Mesenchymal stem cell (in vitro differentiated cells and primary cell): Measurements from ENCODE around the gene MT2A.

Experiments used
- DNase-seq: peaks from one replicate; pipeline ENCODE4 v3.0.0-alpha.2; 2013
- H2AFZ ChIP-seq: one replicate; pipeline ENCODE4 v1.6.1; 2013; ENCODE audit warnings: low read depth, mild to moderate bottlenecking, control low read depth, inconsistent platforms, low read length, moderate library complexity
- H2AK5ac ChIP-seq: 2 replicates; pipeline ENCODE4 v1.6.1; 2013; ENCODE audit warnings: low read length, moderate library complexity, mild to moderate bottlenecking, inconsistent platforms; ENCODE audit not compliant: severe bottlenecking
- H2BK120ac ChIP-seq: one replicate; pipeline ENCODE4 v1.6.1; 2013; ENCODE audit warnings: low read depth, mild to moderate bottlenecking, inconsistent platforms, low read length, moderate library complexity
- H2BK12ac ChIP-seq, 2 experiments: one replicate each; pipeline ENCODE4 v1.6.1; 2013; ENCODE audit warnings: inconsistent platforms in 2 of 2, low read length in 2 of 2, mild to moderate bottlenecking in 2 of 2, moderate library complexity in 2 of 2, control low read depth in 1 of 2
- H2BK15ac ChIP-seq: one replicate; pipeline ENCODE4 v1.6.1; 2013; ENCODE audit warnings: mild to moderate bottlenecking, low read depth, inconsistent platforms; ENCODE audit not compliant: poor library complexity, severe bottlenecking
- H2BK5ac ChIP-seq: 2 replicates; pipeline ENCODE4 v1.6.1; 2013; ENCODE audit warnings: low read depth, mild to moderate bottlenecking, low read length, control low read depth, inconsistent platforms; ENCODE audit not compliant: poor library complexity, severe bottlenecking
- H3K14ac ChIP-seq, 2 experiments: one replicate each; pipeline ENCODE4 v1.6.1; 2013; ENCODE audit warnings: inconsistent platforms in 2 of 2, low read length in 2 of 2, control low read depth in 1 of 2, mild to moderate bottlenecking in 1 of 2, moderate library complexity in 1 of 2
- H3K18ac ChIP-seq, 2 experiments: one replicate each; pipeline ENCODE4 v1.6.1; 2013; ENCODE audit warnings: inconsistent platforms in 2 of 2, low read length in 2 of 2, control low read depth in 1 of 2, low read depth in 1 of 2, mild to moderate bottlenecking in 1 of 2
- H3K23ac ChIP-seq, 2 experiments: one replicate each; pipeline ENCODE4 v1.6.1; 2013; ENCODE audit warnings: inconsistent platforms in 2 of 2, low read length in 2 of 2, mild to moderate bottlenecking in 2 of 2, moderate library complexity in 2 of 2, control low read depth in 1 of 2
- H3K27ac ChIP-seq: 2 replicates; pipeline ENCODE4 v1.5.1; 2013; ENCODE audit warnings: mild to moderate bottlenecking, moderate library complexity, low read length, control low read depth, inconsistent platforms; ENCODE audit not compliant: poor library complexity, severe bottlenecking
- H3K27me3 ChIP-seq, 2 experiments: 2 replicates each; pipeline versions ENCODE4 v1.6.1 to v1.7.0; 2013; ENCODE audit warnings: low read length in 2 of 2, mild to moderate bottlenecking in 2 of 2, moderate library complexity in 2 of 2, control low read depth in 1 of 2, inconsistent platforms in 1 of 2; ENCODE audit not compliant: control insufficient read depth in 1 of 2, insufficient read depth in 1 of 2
- H3K36me3 ChIP-seq, 2 experiments: 2 replicates each; pipeline versions ENCODE4 v1.6.1 to v1.7.0; 2013; ENCODE audit warnings: low read length in 2 of 2, control low read depth in 1 of 2, inconsistent platforms in 1 of 2, low read depth in 1 of 2, mild to moderate bottlenecking in 1 of 2; ENCODE audit not compliant: insufficient read depth in 2 of 2, control insufficient read depth in 1 of 2
- H3K4ac ChIP-seq, 2 experiments: one replicate each; pipeline ENCODE4 v1.6.1; 2013; ENCODE audit warnings: inconsistent platforms in 2 of 2, low read length in 2 of 2, mild to moderate bottlenecking in 2 of 2, moderate library complexity in 2 of 2, control low read depth in 1 of 2, low read depth in 1 of 2
- H3K4me1 ChIP-seq: 2 replicates; pipeline ENCODE4 v1.6.1; 2013; ENCODE audit warnings: low read depth, low read length, control low read depth; ENCODE audit not compliant: control insufficient read depth, insufficient read depth
- H3K4me2 ChIP-seq: 2 replicates; pipeline ENCODE4 v1.6.1; 2013; ENCODE audit warnings: low read length, mild to moderate bottlenecking, inconsistent platforms; ENCODE audit not compliant: poor library complexity, severe bottlenecking
- H3K4me3 ChIP-seq, 2 experiments: 2 replicates each; pipeline versions ENCODE4 v1.5.1 to v1.7.0; 2013; ENCODE audit warnings: low read length in 2 of 2, mild to moderate bottlenecking in 2 of 2, control low read depth in 1 of 2, low read depth in 1 of 2; ENCODE audit not compliant: insufficient read depth in 1 of 2
- H3K79me1 ChIP-seq: replicated peaks from 2 replicates; pipeline ENCODE4 v1.6.1; 2013; ENCODE audit warnings: mild to moderate bottlenecking, control low read depth, low read length, inconsistent platforms; ENCODE audit not compliant: poor library complexity, severe bottlenecking
- H3K9ac ChIP-seq: 2 replicates; pipeline ENCODE4 v1.7.0; 2013; ENCODE audit warnings: mild to moderate bottlenecking, low read length, moderate library complexity
- H3K9me3 ChIP-seq: 2 replicates; pipeline ENCODE4 v1.7.0; 2013; ENCODE audit warnings: mild to moderate bottlenecking, low read length; ENCODE audit not compliant: control insufficient read depth
- H4K8ac ChIP-seq: one replicate; pipeline ENCODE4 v1.6.1; 2013; ENCODE audit warnings: inconsistent platforms, mild to moderate bottlenecking, low read length, moderate library complexity
- H4K91ac ChIP-seq: one replicate; pipeline ENCODE4 v1.6.1; 2013; ENCODE audit warnings: mild to moderate bottlenecking, low read length, inconsistent platforms
- WGBS: methylation state at CpG from one replicate; pipeline ENCODE4 v1.1.7; 2013; ENCODE audit warnings: mixed read lengths; 5-methylcytosine and 5-hydroxymethylcytosine counted together

The MT2A gene

GRCh38 chr16:56651586-56651985 lies 43.2 kb downstream of the MT2A start, which contains the start of gene MT1B:
Gene MT1B, plus strand, starts transcription at chr16:56651886. Its CDS starts 68 bp downstream, at chr16:56651954.
- no peaks in the 10 kb centered on the region for H3K9me3 ChIP-seq
- no peak within 1 kb of the TSS for H2AK5ac ChIP-seq
- peaks cover 8% of the 10 kb centered on the region for H3K4me1 ChIP-seq
- H3K4me3 ChIP-seq = no peak within 1 kb of the TSS
- H2BK15ac ChIP-seq = no peak within 1 kb of the TSS
- H4K91ac ChIP-seq = no peak within 1 kb of the TSS
- no peak for DNase-seq
- H2BK120ac ChIP-seq = no peak within 1 kb of the TSS
- H2BK5ac ChIP-seq = no peak within 1 kb of the TSS
- no peak within 1 kb of the TSS for H3K14ac ChIP-seq
- H3K27me3 ChIP-seq = peaks cover 47 to 58% of the 10 kb centered on the region in 2 experiments
- H3K36me3 ChIP-seq = no peaks in the 10 kb centered on the region
- H3K4me2 ChIP-seq = no peak within 1 kb of the TSS
- no peak within 1 kb of the TSS for H2BK12ac ChIP-seq
- no peak within 1 kb of the TSS for H3K18ac ChIP-seq
- H4K8ac ChIP-seq = no peak within 1 kb of the TSS
- no peak within 1 kb of the TSS for H3K27ac ChIP-seq
- H3K4ac ChIP-seq = no peak within 1 kb of the TSS
- H3K9ac ChIP-seq = no peak within 1 kb of the TSS
- no peak within 1 kb of the TSS for H2AFZ ChIP-seq
- no peak within 1 kb of the TSS for H3K23ac ChIP-seq
- 61% methylated on average over 7 of the region's 7 CpGs for WGBS
- no peaks in the 10 kb centered on the region for H3K79me1 ChIP-seq

- Histone ChIP-seq H2BK5ac (no peak overlapping the region), H2AK5ac (no peak overlapping the region), H3K4me3 (no peak overlapping the region), H3K18ac (no peak overlapping the region), H3K23ac (no peak overlapping the region), H4K8ac (no peak overlapping the region), H4K91ac (no peak overlapping the region), H3K36me3 (no peaks in the 10 kb centered on the region), H3K27me3 (peaks cover 43 to 49% of the 10 kb centered on the region in 2 experiments), H2BK15ac (no peak overlapping the region), H3K4ac (no peak overlapping the region), H3K14ac (no peak overlapping the region), H3K9me3 (no peaks in the 10 kb centered on the region), H3K4me2 (no peak overlapping the region), H3K4me1 (peaks cover 13% of the 10 kb centered on the region), H2BK12ac (no peak overlapping the region), H3K9ac (no peak overlapping the region), H3K27ac (no peak overlapping the region), H2AFZ (no peak overlapping the region), H3K79me1 (no peaks in the 10 kb centered on the region), H2BK120ac (no peak overlapping the region)
- no peak for DNase-seq
- 58% methylated on average over 1 of the region's 1 CpG for WGBS
Observed at GRCh38 chr16:56652600-56652999, 44.2 kb downstream of the MT2A start.

- Histone ChIP-seq H3K36me3 (no peaks in the 10 kb centered on the region), H3K27ac (no peak overlapping the region), H2BK5ac (no peak overlapping the region), H3K9ac (no peak overlapping the region), H4K91ac (no peak overlapping the region), H3K4ac (no peak overlapping the region), H3K27me3 (peaks cover 43 to 49% of the 10 kb centered on the region in 2 experiments), H3K4me1 (peaks cover 17% of the 10 kb centered on the region), H3K4me2 (no peak overlapping the region), H3K9me3 (no peaks in the 10 kb centered on the region), H2BK12ac (no peak overlapping the region), H2BK15ac (no peak overlapping the region), H3K23ac (no peak overlapping the region), H4K8ac (no peak overlapping the region), H2BK120ac (no peak overlapping the region), H3K18ac (no peak overlapping the region), H2AK5ac (no peak overlapping the region), H3K4me3 (no peak overlapping the region), H3K79me1 (no peaks in the 10 kb centered on the region), H3K14ac (no peak overlapping the region), H2AFZ (no peak overlapping the region)
- no peak for DNase-seq
- WGBS = 87% methylated on average over 5 of the region's 7 CpGs
Observed at GRCh38 chr16:56653218-56653617, 44.8 kb downstream of the MT2A start.

GRCh38 chr16:56657555-56658326 lies 49.4 kb downstream of the MT2A start, which contains the start of gene MT1F:
Gene MT1F, plus strand, starts transcription at chr16:56657959. Its CDS starts 100 bp downstream, at chr16:56658059.
- H3K4me1 ChIP-seq = peaks cover 18% of the 10 kb centered on the region
- WGBS = 3% methylated on average over 44 of the region's 46 CpGs
- H3K4ac ChIP-seq = no peak within 1 kb of the TSS
- H2BK120ac ChIP-seq = no peak within 1 kb of the TSS
- no peaks in the 10 kb centered on the region for H3K9me3 ChIP-seq
- H2BK5ac ChIP-seq = no peak within 1 kb of the TSS
- no peaks in the 10 kb centered on the region for H3K36me3 ChIP-seq
- peak within 1 kb of the TSS; percentile 13 for H2BK15ac ChIP-seq
- no peak within 1 kb of the TSS for H2AK5ac ChIP-seq
- H3K18ac ChIP-seq = no peak within 1 kb of the TSS
- H3K79me1 ChIP-seq = no peaks in the 10 kb centered on the region
- no peak within 1 kb of the TSS for H3K27ac ChIP-seq
- H3K14ac ChIP-seq = no peak within 1 kb of the TSS
- peak within 1 kb of the TSS; percentile 5 for H3K9ac ChIP-seq
- H3K27me3 ChIP-seq = peaks cover 57 to 58% of the 10 kb centered on the region in 2 experiments
- H2AFZ ChIP-seq = no peak within 1 kb of the TSS
- peak within 1 kb of the TSS; percentile 63 for H3K4me2 ChIP-seq
- peak; percentile 49 for DNase-seq
- H4K91ac ChIP-seq = no peak within 1 kb of the TSS
- H3K4me3 ChIP-seq = peak within 1 kb of the TSS; percentile 34 to 73
- no peak within 1 kb of the TSS for H4K8ac ChIP-seq
- H2BK12ac ChIP-seq = no peak within 1 kb of the TSS
- no peak within 1 kb of the TSS for H3K23ac ChIP-seq
